Panc1 (cell line): Measurements from ENCODE around the gene RFXANK.

ENCODE experiments used
- CTCF ChIP-seq: fragments of 450-650 bp; IDR thresholded peaks from 2 replicates; pipeline ENCODE4 v1.5.1; 2017; ENCODE audit warnings: mild to moderate bottlenecking
- POLR2AphosphoS5 ChIP-seq: IDR thresholded peaks from 2 replicates; pipeline ENCODE4 v1.6.1; 2012; ENCODE audit warnings: mild to moderate bottlenecking, low read depth, low read length, moderate library complexity
- SIN3A ChIP-seq: IDR thresholded peaks from 2 replicates; pipeline ENCODE4 v1.6.1; 2012; ENCODE audit warnings: low read depth, mild to moderate bottlenecking, low read length, moderate library complexity, borderline replicate concordance; ENCODE audit not compliant: insufficient read depth

- TF ChIP-seq CTCF (no peak), POLR2AphosphoS5 (no peak), SIN3A (no peak)
These were observed 15.8 kb downstream of the RFXANK start for GRCh38 chr19:19207637-19208572.
